Liver (tissue), 3 donors: ENCODE measurements around the gene CPED1.

Experiments
- EGR1 ChIP-seq, 2 donors: IDR thresholded peaks; 2 replicates each; pipeline ENCODE4 v1.6.1; 2016 to 2018; ENCODE audit warnings: antibody characterized with exemption in 2 of 2, low read depth in 2 of 2
- GABPA ChIP-seq, 2 donors: IDR thresholded peaks in 1 of 2; conservative IDR thresholded peaks in 1 of 2; 2 replicates each; pipeline ENCODE4 v1.6.1; 2016; ENCODE audit warnings: antibody characterized with exemption in 2 of 2, mild to moderate bottlenecking in 1 of 2, moderate library complexity in 1 of 2
- JUND ChIP-seq, 2 donors: IDR thresholded peaks; 2 replicates each; pipeline ENCODE4 v1.6.1; 2016; ENCODE audit warnings: antibody characterized with exemption in 2 of 2
- MAX ChIP-seq: IDR thresholded peaks from 2 replicates; pipeline ENCODE4 v1.6.1; 2016; ENCODE audit warnings: antibody characterized with exemption
- RAD21 ChIP-seq, 2 donors: IDR thresholded peaks; 2 replicates each; pipeline ENCODE4 v1.6.1; 2016; ENCODE audit warnings: antibody characterized with exemption in 2 of 2, mild to moderate bottlenecking in 2 of 2
- SP1 ChIP-seq: IDR thresholded peaks from 2 replicates; pipeline ENCODE4 v1.6.1; 2018; ENCODE audit warnings: antibody characterized with exemption, mild to moderate bottlenecking
- TAF1 ChIP-seq: conservative IDR thresholded peaks from 2 replicates; pipeline ENCODE4 v1.6.1; 2016; ENCODE audit warnings: antibody characterized with exemption, mild to moderate bottlenecking
- YY1 ChIP-seq: IDR thresholded peaks from 2 replicates; pipeline ENCODE4 v1.6.1; 2016; ENCODE audit warnings: antibody characterized with exemption, mild to moderate bottlenecking
- TF ChIP-seq, protein P1 (sequence below): fragments of 150-350 bp; IDR thresholded peaks from 2 replicates; pipeline ENCODE4 v1.5.1; 2017; ENCODE audit warnings: improper control_type of control experiment, low read depth, low read length; ENCODE audit not compliant: missing input control
- TF ChIP-seq, protein P2 (sequence below): IDR thresholded peaks from 2 replicates; pipeline ENCODE4 v1.6.1; 2016; ENCODE audit warnings: antibody characterized with exemption, mild to moderate bottlenecking
- TF ChIP-seq, protein P3 (sequence below): IDR thresholded peaks from 2 replicates; pipeline ENCODE4 v1.6.1; 2016; ENCODE audit warnings: antibody characterized with exemption
- TF ChIP-seq, protein P4 (sequence below): IDR thresholded peaks from 2 replicates; pipeline ENCODE4 v1.6.1; 2016; ENCODE audit warnings: antibody characterized with exemption
- donor health status: healthy.
- donor health status: healthy.

GRCh38 chr7:121305109-121305508, 316.6 kb downstream of the CPED1 start:
- TF ChIP-seq YY1 (no peak), SP1 (no peak), GABPA (IDR thresholded peaks at IDR 0.05 in 1 of 2, conservative IDR thresholded peaks at IDR 0.05 in 1 of 2) (no peak), EGR1 (IDR thresholded peaks at IDR 0.05; ENCODE audit: low read depth in 2 of 2) (no peak), TAF1 (no peak), MAX (no peak), JUND (IDR thresholded peaks at IDR 0.05) (no peak), RAD21 (IDR thresholded peaks at IDR 0.05) (no peak)
- TF ChIP-seq, protein P1, sequence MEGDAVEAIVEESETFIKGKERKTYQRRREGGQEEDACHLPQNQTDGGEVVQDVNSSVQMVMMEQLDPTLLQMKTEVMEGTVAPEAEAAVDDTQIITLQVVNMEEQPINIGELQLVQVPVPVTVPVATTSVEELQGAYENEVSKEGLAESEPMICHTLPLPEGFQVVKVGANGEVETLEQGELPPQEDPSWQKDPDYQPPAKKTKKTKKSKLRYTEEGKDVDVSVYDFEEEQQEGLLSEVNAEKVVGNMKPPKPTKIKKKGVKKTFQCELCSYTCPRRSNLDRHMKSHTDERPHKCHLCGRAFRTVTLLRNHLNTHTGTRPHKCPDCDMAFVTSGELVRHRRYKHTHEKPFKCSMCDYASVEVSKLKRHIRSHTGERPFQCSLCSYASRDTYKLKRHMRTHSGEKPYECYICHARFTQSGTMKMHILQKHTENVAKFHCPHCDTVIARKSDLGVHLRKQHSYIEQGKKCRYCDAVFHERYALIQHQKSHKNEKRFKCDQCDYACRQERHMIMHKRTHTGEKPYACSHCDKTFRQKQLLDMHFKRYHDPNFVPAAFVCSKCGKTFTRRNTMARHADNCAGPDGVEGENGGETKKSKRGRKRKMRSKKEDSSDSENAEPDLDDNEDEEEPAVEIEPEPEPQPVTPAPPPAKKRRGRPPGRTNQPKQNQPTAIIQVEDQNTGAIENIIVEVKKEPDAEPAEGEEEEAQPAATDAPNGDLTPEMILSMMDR = no peak
- TF ChIP-seq, protein P2, sequence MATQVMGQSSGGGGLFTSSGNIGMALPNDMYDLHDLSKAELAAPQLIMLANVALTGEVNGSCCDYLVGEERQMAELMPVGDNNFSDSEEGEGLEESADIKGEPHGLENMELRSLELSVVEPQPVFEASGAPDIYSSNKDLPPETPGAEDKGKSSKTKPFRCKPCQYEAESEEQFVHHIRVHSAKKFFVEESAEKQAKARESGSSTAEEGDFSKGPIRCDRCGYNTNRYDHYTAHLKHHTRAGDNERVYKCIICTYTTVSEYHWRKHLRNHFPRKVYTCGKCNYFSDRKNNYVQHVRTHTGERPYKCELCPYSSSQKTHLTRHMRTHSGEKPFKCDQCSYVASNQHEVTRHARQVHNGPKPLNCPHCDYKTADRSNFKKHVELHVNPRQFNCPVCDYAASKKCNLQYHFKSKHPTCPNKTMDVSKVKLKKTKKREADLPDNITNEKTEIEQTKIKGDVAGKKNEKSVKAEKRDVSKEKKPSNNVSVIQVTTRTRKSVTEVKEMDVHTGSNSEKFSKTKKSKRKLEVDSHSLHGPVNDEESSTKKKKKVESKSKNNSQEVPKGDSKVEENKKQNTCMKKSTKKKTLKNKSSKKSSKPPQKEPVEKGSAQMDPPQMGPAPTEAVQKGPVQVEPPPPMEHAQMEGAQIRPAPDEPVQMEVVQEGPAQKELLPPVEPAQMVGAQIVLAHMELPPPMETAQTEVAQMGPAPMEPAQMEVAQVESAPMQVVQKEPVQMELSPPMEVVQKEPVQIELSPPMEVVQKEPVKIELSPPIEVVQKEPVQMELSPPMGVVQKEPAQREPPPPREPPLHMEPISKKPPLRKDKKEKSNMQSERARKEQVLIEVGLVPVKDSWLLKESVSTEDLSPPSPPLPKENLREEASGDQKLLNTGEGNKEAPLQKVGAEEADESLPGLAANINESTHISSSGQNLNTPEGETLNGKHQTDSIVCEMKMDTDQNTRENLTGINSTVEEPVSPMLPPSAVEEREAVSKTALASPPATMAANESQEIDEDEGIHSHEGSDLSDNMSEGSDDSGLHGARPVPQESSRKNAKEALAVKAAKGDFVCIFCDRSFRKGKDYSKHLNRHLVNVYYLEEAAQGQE = no peak
- TF ChIP-seq, protein P3, sequence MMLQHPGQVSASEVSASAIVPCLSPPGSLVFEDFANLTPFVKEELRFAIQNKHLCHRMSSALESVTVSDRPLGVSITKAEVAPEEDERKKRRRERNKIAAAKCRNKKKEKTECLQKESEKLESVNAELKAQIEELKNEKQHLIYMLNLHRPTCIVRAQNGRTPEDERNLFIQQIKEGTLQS = no peak
- TF ChIP-seq, protein P4, sequence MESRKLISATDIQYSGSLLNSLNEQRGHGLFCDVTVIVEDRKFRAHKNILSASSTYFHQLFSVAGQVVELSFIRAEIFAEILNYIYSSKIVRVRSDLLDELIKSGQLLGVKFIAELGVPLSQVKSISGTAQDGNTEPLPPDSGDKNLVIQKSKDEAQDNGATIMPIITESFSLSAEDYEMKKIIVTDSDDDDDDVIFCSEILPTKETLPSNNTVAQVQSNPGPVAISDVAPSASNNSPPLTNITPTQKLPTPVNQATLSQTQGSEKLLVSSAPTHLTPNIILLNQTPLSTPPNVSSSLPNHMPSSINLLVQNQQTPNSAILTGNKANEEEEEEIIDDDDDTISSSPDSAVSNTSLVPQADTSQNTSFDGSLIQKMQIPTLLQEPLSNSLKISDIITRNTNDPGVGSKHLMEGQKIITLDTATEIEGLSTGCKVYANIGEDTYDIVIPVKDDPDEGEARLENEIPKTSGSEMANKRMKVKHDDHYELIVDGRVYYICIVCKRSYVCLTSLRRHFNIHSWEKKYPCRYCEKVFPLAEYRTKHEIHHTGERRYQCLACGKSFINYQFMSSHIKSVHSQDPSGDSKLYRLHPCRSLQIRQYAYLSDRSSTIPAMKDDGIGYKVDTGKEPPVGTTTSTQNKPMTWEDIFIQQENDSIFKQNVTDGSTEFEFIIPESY = no peak
